HepG2 (cell line): ENCODE measurements around the gene ZNF23. TPM values are rescaled to one million over a fixed set of nuclear protein-coding genes. Genes with fewer than 3 reads are reported as not detected.

Experiments
- AKNA ChIP-seq: sonication (generic); formaldehyde crosslinking; IDR thresholded peaks from 2 replicates; pipeline ENCODE4 v1.4.0; 2020; ENCODE audit warnings: missing genetic modification reagents, borderline replicate concordance
- CTCF ChIP-seq: sonication (generic); formaldehyde crosslinking; IDR thresholded peaks from 2 replicates; pipeline ENCODE4 v1.5.0; 2020; ENCODE audit warnings: mild to moderate bottlenecking, missing genetic modification reagents, moderate library complexity
- FOXM1 ChIP-seq: sonication (generic); formaldehyde crosslinking; IDR thresholded peaks from 2 replicates; pipeline ENCODE4 v1.5.0; 2020; ENCODE audit warnings: missing genetic modification reagents
- MAX ChIP-seq: IDR thresholded peaks from 2 replicates; pipeline ENCODE4 v1.6.1; 2012; ENCODE audit warnings: inconsistent platforms
- NRL ChIP-seq: sonication (generic); formaldehyde crosslinking; IDR thresholded peaks from 2 replicates; pipeline ENCODE4 v1.5.0; 2020; ENCODE audit warnings: missing genetic modification reagents, mild to moderate bottlenecking, moderate library complexity, borderline replicate concordance
- SMAD3 ChIP-seq: sonication (generic); formaldehyde crosslinking; IDR thresholded peaks from 2 replicates; pipeline ENCODE4 v1.4.0; 2020; ENCODE audit warnings: missing genetic modification reagents
- SMARCE1 ChIP-seq: fragments of 450-650 bp; IDR thresholded peaks from 2 replicates; pipeline ENCODE4 v1.6.1; 2017; ENCODE audit warnings: borderline replicate concordance
- SNAPC4 ChIP-seq: sonication (generic); formaldehyde crosslinking; IDR thresholded peaks from 2 replicates; pipeline ENCODE4 v1.4.0; 2020; ENCODE audit warnings: mild to moderate bottlenecking, missing genetic modification reagents
- TMF1 ChIP-seq: sonication (generic); formaldehyde crosslinking; IDR thresholded peaks from 2 replicates; pipeline ENCODE4 v1.8.1; 2022; ENCODE audit warnings: low read depth, missing genetic modification reagents
- ZBTB39 ChIP-seq: sonication (generic); formaldehyde crosslinking; IDR thresholded peaks from 2 replicates; pipeline ENCODE4 v1.5.0; 2020; ENCODE audit warnings: missing genetic modification reagents
- polyA plus RNA-seq, 8 experiments: library from polyadenylated mRNA; depleted of rRNA in 3 of 8; stranded (reverse) in 7 of 8; unstranded in 1 of 8; fragments of >200 nt; fragmentation: Illumina TruSeq in 4 of 8; extraction: Trizol in 4 of 8; gene quantifications; 2 replicates each; pipeline versions ENCODE4 v1.2.1 to v1.2.3, GENCODE V29; 2011 to 2016; ENCODE audit warnings: low read depth in 4 of 8, missing spikeins in 1 of 8, mixed read lengths in 1 of 8; ENCODE audit not compliant: insufficient read depth in 1 of 8
- total RNA-seq, 5 experiments: library from RNA; depleted of rRNA; stranded (reverse); fragments of >200 nt; fragmentation: Illumina TruSeq; extraction: Trizol; gene quantifications; 2 replicates each; pipeline ENCODE4 v1.2.3, GENCODE V29; 2016; ENCODE audit warnings: low read depth in 1 of 5

ZNF23 gene
- total and polyA plus RNA-seq, 2 of the 13 experiments (the other 11 are each of a cell fraction or from before 2014, with no cell fraction given) = 8.6 to 12.2 TPM

- TF ChIP-seq AKNA (CRISPR knock-in tag) (0 out of 2 replicates have a peak, but pooled peaks have one; percentile 15), SMARCE1 (no peak), MAX (peak; percentile 76), NRL (CRISPR knock-in tag) (peak; percentile 33; the same call in 1 of the 2 replicates), SMAD3 (CRISPR knock-in tag) (peak; percentile 65; the same call in 1 of the 2 replicates), FOXM1 (CRISPR knock-in tag) (no peak), SNAPC4 (CRISPR knock-in tag) (no peak; the same call in 1 of the 2 replicates), CTCF (CRISPR knock-in tag) (no peak; the same call in 1 of the 2 replicates), ZBTB39 (CRISPR knock-in tag) (no peak), TMF1 (CRISPR knock-in tag) (no peak)
Measured at GRCh38 chr16:71484006-71484893, 22.2 kb upstream of the ZNF23 start (continued).
